HepG2 (cell line): ENCODE data around the gene FANK1. TPM values are rescaled to one million over a fixed set of nuclear protein-coding genes. Genes with fewer than 3 reads are reported as not detected.
"Not testable (repeated sequence)": the region's sequence is repeated elsewhere in the genome, so short reads cannot be mapped to it uniquely, and the experiment has no call there.

Experiments used
- ATAC-seq: fragments of 200-7000 bp; cut with Tn5 transposase; 3 replicates; pipeline ENCODE4 v1.9.1; 2020; ENCODE audit warnings: mild to moderate bottlenecking, moderate library complexity
- BruUV-seq: library from RNA; stranded (reverse); fragments of 400-500 nt; replicated peaks from 2 replicates; lab custom pipeline; 2021; lab: Mats Ljungman, UMichigan
- CTCF ChIA-PET: fragments of 300-600 bp; formaldehyde crosslinking; extraction: SDS; loops from one replicate; lab custom pipeline; 2021; ENCODE audit warnings: low total read pairs, inconsistent platforms, low intra/inter-chr PET ratio; lab: Yijun Ruan, JAX
- POLR2A ChIA-PET: fragments of 350-600 bp; sonication (Branson Sonifier 250); formaldehyde crosslinking; loops from one replicate; lab custom pipeline; 2020; ENCODE audit warnings: antibody characterized with exemption, inconsistent platforms; lab: Yijun Ruan, JAX
- DNase-seq: peaks from one replicate; pipeline ENCODE4 v3.0.0-alpha.2; 2015; ENCODE audit warnings: low spot score
- FAIRE-seq: peaks from 3 replicates; lab custom pipeline; 2011; peaks lifted over from hg19 to GRCh38; lab: Jason Lieb, UNC
- H2AFZ ChIP-seq: one replicate; pipeline ENCODE4 v1.6.1; 2011; ENCODE audit warnings: low read length, inconsistent platforms
- H3K27ac ChIP-seq: fragments of 300-600 bp; 3 replicates; pipeline ENCODE4 v1.8.0; 2011; ENCODE audit warnings: mixed run types, mild to moderate bottlenecking, mixed read lengths, low read length, inconsistent platforms; ENCODE audit not compliant: insufficient read depth; ENCODE audit errors: extremely low read length
- H3K27me3 ChIP-seq, 2 experiments: fragments of 200-600 bp in 1 of 2; 2 replicates in 1 of 2; 3 replicates in 1 of 2; pipeline versions ENCODE4 v1.6.0 to v1.8.0; 2011; ENCODE audit warnings: low read length in 2 of 2, mild to moderate bottlenecking in 2 of 2, moderate library complexity in 2 of 2, inconsistent platforms in 1 of 2; ENCODE audit not compliant: insufficient read depth in 2 of 2, control insufficient read depth in 1 of 2
- H3K36me3 ChIP-seq, 2 experiments: fragments of 200-600 bp in 1 of 2; replicated peaks in 1 of 2; 2 replicates in 1 of 2; 3 replicates in 1 of 2; pipeline versions ENCODE4 v1.5.1 to v1.8.0; 2011; ENCODE audit warnings: low read length in 2 of 2, inconsistent platforms in 1 of 2; ENCODE audit not compliant: insufficient read depth in 2 of 2, control insufficient read depth in 1 of 2
- H3K4me1 ChIP-seq: 2 replicates; pipeline ENCODE4 v1.5.1; 2012; ENCODE audit warnings: low read length, inconsistent platforms; ENCODE audit not compliant: insufficient read depth
- H3K4me2 ChIP-seq: 2 replicates; pipeline ENCODE4 v1.6.0; 2011; ENCODE audit warnings: low read depth, low read length, inconsistent platforms
- H3K4me3 ChIP-seq, 3 experiments: fragments of 200-600 bp in 1 of 3; sonication (generic), shearing (Covaris generic) in 1 of 3; replicated peaks in 1 of 3; 2 replicates each; pipeline ENCODE4 v1.5.1; 2011 to 2016; ENCODE audit warnings: low read length in 3 of 3, inconsistent platforms in 2 of 3, low read depth in 2 of 3, mild to moderate bottlenecking in 2 of 3, control low read depth in 1 of 3, mixed read lengths in 1 of 3; ENCODE audit not compliant: insufficient read depth in 1 of 3
- H3K79me2 ChIP-seq: one replicate; pipeline ENCODE4 v1.6.1; 2011; ENCODE audit warnings: low read length, inconsistent platforms; ENCODE audit not compliant: insufficient read depth
- H3K9ac ChIP-seq: 2 replicates; pipeline ENCODE4 v1.6.0; 2011; ENCODE audit warnings: mild to moderate bottlenecking, low read depth, low read length, inconsistent platforms; ENCODE audit not compliant: insufficient read depth
- H3K9me3 ChIP-seq: 2 replicates; pipeline ENCODE4 v1.5.1; 2012; ENCODE audit warnings: mild to moderate bottlenecking, low read length
- H4K20me1 ChIP-seq: 2 replicates; pipeline ENCODE4 v1.6.0; 2011; ENCODE audit warnings: inconsistent platforms, mild to moderate bottlenecking, low read length, moderate library complexity; ENCODE audit not compliant: insufficient read depth
- BHLHE40 ChIP-seq: IDR thresholded peaks from 2 replicates; pipeline ENCODE4 v1.6.1; 2011; ENCODE audit warnings: low read length, improper control_type of control experiment
- ESRRA ChIP-seq: sonication (generic); formaldehyde crosslinking; IDR thresholded peaks from 2 replicates; pipeline ENCODE4 v1.5.1; 2020; ENCODE audit warnings: mild to moderate bottlenecking, low read depth, missing genetic modification reagents
- HNF4G ChIP-seq, 2 experiments: sonication (generic) in 1 of 2; formaldehyde crosslinking in 1 of 2; IDR thresholded peaks; 2 replicates each; pipeline versions ENCODE4 v1.4.0 to v1.6.1; 2011 to 2020; ENCODE audit warnings: borderline replicate concordance in 2 of 2, low read depth in 2 of 2, mild to moderate bottlenecking in 2 of 2, low read length in 1 of 2, missing genetic modification reagents in 1 of 2, moderate library complexity in 1 of 2
- SETDB1 ChIP-seq: sonication (generic); formaldehyde crosslinking; IDR thresholded peaks from 2 replicates; pipeline ENCODE4 v1.5.1; 2020; ENCODE audit warnings: missing genetic modification reagents, mild to moderate bottlenecking, borderline replicate concordance
- SNAI1 ChIP-seq: sonication (generic); formaldehyde crosslinking; IDR thresholded peaks from 2 replicates; pipeline ENCODE4 v1.5.0; 2020; ENCODE audit warnings: mild to moderate bottlenecking, missing genetic modification reagents, borderline replicate concordance
- SP1 ChIP-seq, 2 experiments: fragments of 450-650 bp in 1 of 2; sonication (generic) in 1 of 2; formaldehyde crosslinking in 1 of 2; IDR thresholded peaks; 2 replicates each; pipeline versions ENCODE4 v1.4.0 to v1.6.1; 2016 to 2020; ENCODE audit warnings: missing genetic modification reagents in 1 of 2
- ZNF24 ChIP-seq: fragments of 450-650 bp; IDR thresholded peaks from 2 replicates; pipeline ENCODE4 v1.6.1; 2017; ENCODE audit warnings: antibody characterized with exemption, mild to moderate bottlenecking
- ZNF3 ChIP-seq: IDR thresholded peaks from 2 replicates; pipeline ENCODE4 v1.7.0; 2017; ENCODE audit warnings: inconsistent platforms
- ZNF878 ChIP-seq: sonication (generic); formaldehyde crosslinking; IDR thresholded peaks from 2 replicates; pipeline ENCODE4 v1.8.1; 2023; ENCODE audit warnings: mild to moderate bottlenecking, missing genetic modification reagents, moderate library complexity
- WGBS: methylation state at CpG from one replicate; pipeline ENCODE4 v1.1.6; 2017; ENCODE audit warnings: low lambda C conversion rate; 5-methylcytosine and 5-hydroxymethylcytosine counted together
- in situ Hi-C: cut with HindIII; loops from 2 replicates; pipeline ENCODE4 v1.10.0; 2017; ENCODE audit warnings: low pct_unique_long_range_greater_than_20kb; ENCODE audit not compliant: extremely low pct_ligation_motif_present
- intact Hi-C: fragments of 100-400 bp; cut with micrococcal nuclease; formaldehyde crosslinking; loops from one replicate; pipeline ENCODE4 v1.10.0; 2022; ENCODE audit not compliant: unreplicated experiment
- polyA plus RNA-seq, 8 experiments: library from polyadenylated mRNA; depleted of rRNA in 3 of 8; stranded (reverse) in 7 of 8; unstranded in 1 of 8; fragments of >200 nt; fragmentation: Illumina TruSeq in 4 of 8; extraction: Trizol in 4 of 8; gene quantifications; 2 replicates each; pipeline versions ENCODE4 v1.2.1 to v1.2.3, GENCODE V29; 2011 to 2016; ENCODE audit warnings: low read depth in 4 of 8, missing spikeins in 1 of 8, mixed read lengths in 1 of 8; ENCODE audit not compliant: insufficient read depth in 1 of 8
- total RNA-seq, 5 experiments: library from RNA; depleted of rRNA; stranded (reverse); fragments of >200 nt; fragmentation: Illumina TruSeq; extraction: Trizol; gene quantifications; 2 replicates each; pipeline ENCODE4 v1.2.3, GENCODE V29; 2016; ENCODE audit warnings: low read depth in 1 of 5
- TF ChIP-seq, protein P1 (sequence below): sonication (generic); formaldehyde crosslinking; IDR thresholded peaks from 2 replicates; pipeline ENCODE4 v1.5.0; 2020; ENCODE audit warnings: mild to moderate bottlenecking, missing genetic modification reagents
- TF ChIP-seq, protein P2 (sequence below): IDR thresholded peaks from 2 replicates; pipeline ENCODE4 v1.6.1; 2018; ENCODE audit warnings: missing genetic modification reagents
- TF ChIP-seq, protein P3 (sequence below): sonication (generic); formaldehyde crosslinking; IDR thresholded peaks from 2 replicates; pipeline ENCODE4 v1.4.0; 2020; ENCODE audit warnings: missing genetic modification reagents, mild to moderate bottlenecking, borderline replicate concordance

FANK1 gene
- total and polyA plus RNA-seq, 2 of the 13 experiments (the other 11 are each of a cell fraction or from before 2014, with no cell fraction given): 0.22 TPM; not detected in 1

GRCh38 chr10:125970077-125970630, 73.8 kb downstream of the FANK1 start:
- BruUV-seq, H3K9me3 ChIP-seq, H2AFZ ChIP-seq, CTCF ChIA-PET, FAIRE-seq, ATAC-seq, H3K4me2 ChIP-seq, H3K4me3 ChIP-seq, intact Hi-C loops, H3K27me3 ChIP-seq, DNase-seq, H3K79me2 ChIP-seq, H4K20me1 ChIP-seq, H3K27ac ChIP-seq, POLR2A ChIA-PET, H3K9ac ChIP-seq, in situ Hi-C loops, H3K36me3 ChIP-seq, H3K4me1 ChIP-seq: not testable (repeated sequence)
- WGBS: 68% methylated on average over 18 of the region's 36 CpGs

DNA sequence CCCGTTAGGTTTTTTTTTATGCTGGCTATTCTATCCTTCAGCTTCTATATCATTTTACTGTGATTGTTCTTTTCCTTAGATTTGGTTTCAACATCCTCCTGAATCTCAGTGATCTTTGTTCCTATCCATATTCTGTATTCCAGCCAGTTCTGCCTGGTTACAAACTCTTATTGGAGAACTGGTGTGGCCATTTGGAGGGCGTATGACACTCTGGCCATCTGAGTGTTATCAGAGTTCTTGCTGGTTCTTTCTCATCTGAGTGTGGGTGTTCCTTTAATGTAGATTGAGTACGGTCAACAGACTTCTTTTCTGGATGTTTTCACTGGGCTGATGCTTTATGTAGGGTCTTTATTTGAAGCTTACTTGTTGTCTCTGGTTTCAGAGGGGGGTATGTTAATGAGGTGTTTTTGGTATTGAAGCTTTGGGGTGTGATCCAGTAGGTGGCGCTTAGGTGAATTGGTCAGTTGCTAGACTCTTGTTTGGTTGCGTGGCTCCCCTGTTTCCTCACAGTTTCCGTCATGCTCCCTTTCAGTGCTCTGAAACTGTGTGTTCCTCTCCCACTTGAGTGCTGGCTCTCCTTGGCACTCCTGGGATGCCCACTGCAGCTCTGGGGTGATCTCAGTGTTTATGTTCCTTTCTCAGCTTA, 80.7 kb downstream of the FANK1 start:
- 15% methylated on average over 6 of the region's 6 CpGs for WGBS
- Histone ChIP-seq H3K27me3 (peaks cover 1 to 3% of the 10 kb centered on the region in 2 experiments; a peak in 1 of 5 replicates), H3K36me3 (no peaks in the 10 kb centered on the region), H3K4me1 (no peaks in the 10 kb centered on the region), H3K4me2 (no peak overlapping the region), H3K79me2 (no peaks in the 10 kb centered on the region), H3K9me3 (no peaks in the 10 kb centered on the region), H2AFZ (no peak overlapping the region), H3K27ac (no peak overlapping the region), H3K4me3 (no peak overlapping the region), H3K9ac (no peak overlapping the region), H4K20me1 (no peaks in the 10 kb centered on the region)
- intact Hi-C loops: no loop called here
- FAIRE-seq: peak; percentile 15
- no peak for ATAC-seq
- ChIA-PET CTCF (no interaction called here), POLR2A (interaction anchor here (0.6 kb wide), 1 partner anchor 109 kb away, joined by 3 read pairs; no protein-coding TSS in a partner anchor)
- DNase-seq: no peak
- in situ Hi-C loops: loop anchor here (25.0 kb wide), 1 partner anchor 410 kb away; the partner anchor contains the start of gene ADAM12
- no TSS peak for BruUV-seq
- no peak for TF ChIP-seq SP1 (IDR thresholded peaks at IDR 0.05)
- no peak for TF ChIP-seq SP1 (CRISPR knock-in tag; IDR thresholded peaks at IDR 0.05)
- no peak for TF ChIP-seq SNAI1
- TF ChIP-seq ZNF24: no peak
- TF ChIP-seq ZNF3 (CRISPR knock-in tag): no peak
- no peak for TF ChIP-seq BHLHE40
- TF ChIP-seq, protein P1, sequence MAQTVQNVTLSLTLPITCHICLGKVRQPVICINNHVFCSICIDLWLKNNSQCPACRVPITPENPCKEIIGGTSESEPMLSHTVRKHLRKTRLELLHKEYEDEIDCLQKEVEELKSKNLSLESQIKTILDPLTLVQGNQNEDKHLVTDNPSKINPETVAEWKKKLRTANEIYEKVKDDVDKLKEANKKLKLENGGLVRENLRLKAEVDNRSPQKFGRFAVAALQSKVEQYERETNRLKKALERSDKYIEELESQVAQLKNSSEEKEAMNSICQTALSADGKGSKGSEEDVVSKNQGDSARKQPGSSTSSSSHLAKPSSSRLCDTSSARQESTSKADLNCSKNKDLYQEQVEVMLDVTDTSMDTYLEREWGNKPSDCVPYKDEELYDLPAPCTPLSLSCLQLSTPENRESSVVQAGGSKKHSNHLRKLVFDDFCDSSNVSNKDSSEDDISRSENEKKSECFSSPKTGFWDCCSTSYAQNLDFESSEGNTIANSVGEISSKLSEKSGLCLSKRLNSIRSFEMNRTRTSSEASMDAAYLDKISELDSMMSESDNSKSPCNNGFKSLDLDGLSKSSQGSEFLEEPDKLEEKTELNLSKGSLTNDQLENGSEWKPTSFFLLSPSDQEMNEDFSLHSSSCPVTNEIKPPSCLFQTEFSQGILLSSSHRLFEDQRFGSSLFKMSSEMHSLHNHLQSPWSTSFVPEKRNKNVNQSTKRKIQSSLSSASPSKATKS (CRISPR knock-in tag): no peak
- no peak for TF ChIP-seq SETDB1 (CRISPR knock-in tag)
- TF ChIP-seq, protein P2, sequence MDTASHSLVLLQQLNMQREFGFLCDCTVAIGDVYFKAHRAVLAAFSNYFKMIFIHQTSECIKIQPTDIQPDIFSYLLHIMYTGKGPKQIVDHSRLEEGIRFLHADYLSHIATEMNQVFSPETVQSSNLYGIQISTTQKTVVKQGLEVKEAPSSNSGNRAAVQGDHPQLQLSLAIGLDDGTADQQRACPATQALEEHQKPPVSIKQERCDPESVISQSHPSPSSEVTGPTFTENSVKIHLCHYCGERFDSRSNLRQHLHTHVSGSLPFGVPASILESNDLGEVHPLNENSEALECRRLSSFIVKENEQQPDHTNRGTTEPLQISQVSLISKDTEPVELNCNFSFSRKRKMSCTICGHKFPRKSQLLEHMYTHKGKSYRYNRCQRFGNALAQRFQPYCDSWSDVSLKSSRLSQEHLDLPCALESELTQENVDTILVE (CRISPR knock-in tag): no peak
- TF ChIP-seq ZNF878 (CRISPR knock-in tag): no peak
- TF ChIP-seq HNF4G (IDR thresholded peaks at IDR 0.05; ENCODE audit: borderline replicate concordance, low read depth, low read length): no peak
- no peak for TF ChIP-seq HNF4G (CRISPR knock-in tag; IDR thresholded peaks at IDR 0.05; ENCODE audit: borderline replicate concordance, low read depth)
- TF ChIP-seq, protein P3, sequence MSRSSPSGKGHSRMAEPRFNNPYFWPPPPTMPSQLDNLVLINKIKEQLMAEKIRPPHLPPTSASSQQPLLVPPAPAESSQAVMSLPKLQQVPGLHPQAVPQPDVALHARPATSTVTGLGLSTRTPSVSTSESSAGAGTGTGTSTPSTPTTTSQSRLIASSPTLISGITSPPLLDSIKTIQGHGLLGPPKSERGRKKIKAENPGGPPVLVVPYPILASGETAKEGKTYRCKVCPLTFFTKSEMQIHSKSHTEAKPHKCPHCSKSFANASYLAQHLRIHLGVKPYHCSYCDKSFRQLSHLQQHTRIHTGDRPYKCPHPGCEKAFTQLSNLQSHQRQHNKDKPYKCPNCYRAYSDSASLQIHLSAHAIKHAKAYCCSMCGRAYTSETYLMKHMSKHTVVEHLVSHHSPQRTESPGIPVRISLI (CRISPR knock-in tag): no peak
- TF ChIP-seq ESRRA (CRISPR knock-in tag): no peak
